H1 (cell line): Measurements from ENCODE around the gene SLCO2A1.

Source experiments
- CREB1 ChIP-seq: IDR thresholded peaks from 2 replicates; pipeline ENCODE4 v1.6.1; 2012; ENCODE audit warnings: inconsistent platforms
- NANOG ChIP-seq: IDR thresholded peaks from 2 replicates; pipeline ENCODE4 v1.6.1; 2011; ENCODE audit warnings: low read length, low read depth, mild to moderate bottlenecking, inconsistent platforms; ENCODE audit not compliant: insufficient read depth, poor library complexity, severe bottlenecking
- NRF1 ChIP-seq: IDR thresholded peaks from 2 replicates; pipeline ENCODE4 v1.6.1; 2011; ENCODE audit warnings: mild to moderate bottlenecking, low read depth, low read length, improper control_type of control experiment
- POLR2A ChIP-seq, 2 experiments: IDR thresholded peaks; 1 replicate in 1 of 2; 2 replicates in 1 of 2; pipeline ENCODE4 v1.6.1; 2011; ENCODE audit warnings: low read depth in 2 of 2, low read length in 2 of 2, mild to moderate bottlenecking in 2 of 2; ENCODE audit errors: control extremely low read depth in 1 of 2
- RFX5 ChIP-seq: IDR thresholded peaks from 2 replicates; pipeline ENCODE4 v1.6.1; 2011; ENCODE audit warnings: low read depth, low read length, improper control_type of control experiment, borderline replicate concordance
- SP1 ChIP-seq: IDR thresholded peaks from 2 replicates; pipeline ENCODE4 v1.6.1; 2011; ENCODE audit warnings: low read depth, low read length

- no peak for TF ChIP-seq NRF1
- TF ChIP-seq POLR2A (IDR thresholded peaks at IDR 0.05; ENCODE audit: control extremely low read depth in 1 of 2, low read depth in 2 of 2, low read length in 2 of 2) = no peak
- TF ChIP-seq SP1 = no peak
- TF ChIP-seq NANOG = no peak
- no peak for TF ChIP-seq CREB1
- TF ChIP-seq RFX5 = no peak
Measured at GRCh38 chr3:133924041-133924440, 105.7 kb downstream of the SLCO2A1 start.
